SK-N-SH treated with all-trans-retinoic acid at 6 μM for 48 hours (cell line): ENCODE measurements around the gene NCL.

Experiments used
- ATAC-seq: fragments of 200-7000 bp; cut with Tn5 transposase; 3 replicates; pipeline ENCODE4 v1.9.1; 2020; ENCODE audit warnings: mild to moderate bottlenecking, moderate library complexity
- ARNTL ChIP-seq: fragments of 450-650 bp; formaldehyde crosslinking; IDR thresholded peaks from 2 replicates; pipeline ENCODE4 v1.5.0; 2020; ENCODE audit warnings: low read depth, mild to moderate bottlenecking, moderate library complexity, borderline replicate concordance
- BACH2 ChIP-seq: fragments of 250-450 bp; sonication (Bioruptor Pico); IDR thresholded peaks from 2 replicates; pipeline ENCODE4 v1.9.0; 2021; ENCODE audit warnings: mild to moderate bottlenecking, borderline replicate concordance
- CSDC2 ChIP-seq: fragments of 250-450 bp; sonication (Bioruptor Pico); IDR thresholded peaks from 2 replicates; pipeline ENCODE4 v1.5.0; 2020; ENCODE audit warnings: mild to moderate bottlenecking, moderate library complexity
- ESRRG ChIP-seq: fragments of 250-450 bp; sonication (Bioruptor Pico); IDR thresholded peaks from 2 replicates; pipeline ENCODE4 v1.6.1; 2021; ENCODE audit warnings: mild to moderate bottlenecking
- GLIS3 ChIP-seq: fragments of 250-450 bp; sonication (Bioruptor Pico); IDR thresholded peaks from 2 replicates; pipeline ENCODE4 v1.5.0; 2020; ENCODE audit warnings: mild to moderate bottlenecking, moderate library complexity
- ISL1 ChIP-seq: fragments of 250-450 bp; sonication (Bioruptor Pico); IDR thresholded peaks from 2 replicates; pipeline ENCODE4 v2.1.2; 2022; ENCODE audit warnings: mild to moderate bottlenecking, moderate library complexity
- OSR1 ChIP-seq: fragments of 250-450 bp; sonication (Bioruptor Pico); IDR thresholded peaks from 2 replicates; pipeline ENCODE4 v1.8.0; 2022; ENCODE audit warnings: moderate library complexity, mild to moderate bottlenecking, inconsistent platforms
- PPARA ChIP-seq: fragments of 250-450 bp; sonication (Bioruptor Pico); IDR thresholded peaks from 2 replicates; pipeline ENCODE4 v1.5.0; 2020; ENCODE audit warnings: mild to moderate bottlenecking, borderline replicate concordance
- RARB ChIP-seq: fragments of 250-450 bp; sonication (Bioruptor Pico); IDR thresholded peaks from 2 replicates; pipeline ENCODE4 v1.8.0; 2021; ENCODE audit warnings: mild to moderate bottlenecking, moderate library complexity
- SNAI2 ChIP-seq: fragments of 250-450 bp; sonication (Bioruptor Pico); IDR thresholded peaks from 2 replicates; pipeline ENCODE4 v1.5.0; 2020; ENCODE audit warnings: mild to moderate bottlenecking, moderate library complexity
- TCF4 ChIP-seq: fragments of 250-450 bp; sonication (Bioruptor Pico); IDR thresholded peaks from 2 replicates; pipeline ENCODE4 v1.8.0; 2021; ENCODE audit warnings: mild to moderate bottlenecking, moderate library complexity, borderline replicate concordance
- TOX ChIP-seq: fragments of 250-450 bp; sonication (Bioruptor Pico); IDR thresholded peaks from 2 replicates; pipeline ENCODE4 v1.8.0; 2021; ENCODE audit warnings: mild to moderate bottlenecking, moderate library complexity, borderline replicate concordance
- ZC3H10 ChIP-seq: fragments of 250-450 bp; sonication (Bioruptor Pico); IDR thresholded peaks from 2 replicates; pipeline ENCODE4 v1.5.1; 2021; ENCODE audit warnings: mild to moderate bottlenecking, moderate library complexity
- ZFP30 ChIP-seq: fragments of 450-650 bp; formaldehyde crosslinking; IDR thresholded peaks from 2 replicates; pipeline ENCODE4 v1.5.0; 2022; ENCODE audit warnings: mild to moderate bottlenecking, moderate library complexity
- ZNF565 ChIP-seq: fragments of 450-650 bp; formaldehyde crosslinking; conservative IDR thresholded peaks from 2 replicates; pipeline ENCODE4 v1.5.0; 2020; ENCODE audit warnings: low read depth, mild to moderate bottlenecking, moderate library complexity
- ZNF8 ChIP-seq: fragments of 450-650 bp; formaldehyde crosslinking; IDR thresholded peaks from 2 replicates; pipeline ENCODE4 v1.5.0; 2020; ENCODE audit warnings: mild to moderate bottlenecking, moderate library complexity
- TF ChIP-seq, protein P1 (sequence below): fragments of 250-450 bp; sonication (Bioruptor Pico); IDR thresholded peaks from 2 replicates; pipeline ENCODE4 v1.5.1; 2020; ENCODE audit warnings: low read depth, mild to moderate bottlenecking, moderate library complexity
- TF ChIP-seq, protein P2 (sequence below): fragments of 250-450 bp; sonication (Bioruptor Pico); IDR thresholded peaks from 2 replicates; pipeline ENCODE4 v1.5.0; 2020; ENCODE audit warnings: mild to moderate bottlenecking, moderate library complexity
- TF ChIP-seq, protein P3 (sequence below): fragments of 250-450 bp; sonication (Bioruptor Pico); IDR thresholded peaks from 2 replicates; pipeline ENCODE4 v1.5.1; 2021; ENCODE audit warnings: mild to moderate bottlenecking, moderate library complexity
- TF ChIP-seq, protein P4 (sequence below): fragments of 250-450 bp; sonication (Bioruptor Pico); IDR thresholded peaks from 2 replicates; pipeline ENCODE4 v1.8.0; 2020; ENCODE audit warnings: mild to moderate bottlenecking, moderate library complexity, borderline replicate concordance
- TF ChIP-seq, protein P5 (sequence below): fragments of 250-450 bp; sonication (Bioruptor Pico); IDR thresholded peaks from 2 replicates; pipeline ENCODE4 v1.8.0; 2021; ENCODE audit warnings: low read depth, mild to moderate bottlenecking, moderate library complexity, borderline replicate concordance

The NCL gene

DNA sequence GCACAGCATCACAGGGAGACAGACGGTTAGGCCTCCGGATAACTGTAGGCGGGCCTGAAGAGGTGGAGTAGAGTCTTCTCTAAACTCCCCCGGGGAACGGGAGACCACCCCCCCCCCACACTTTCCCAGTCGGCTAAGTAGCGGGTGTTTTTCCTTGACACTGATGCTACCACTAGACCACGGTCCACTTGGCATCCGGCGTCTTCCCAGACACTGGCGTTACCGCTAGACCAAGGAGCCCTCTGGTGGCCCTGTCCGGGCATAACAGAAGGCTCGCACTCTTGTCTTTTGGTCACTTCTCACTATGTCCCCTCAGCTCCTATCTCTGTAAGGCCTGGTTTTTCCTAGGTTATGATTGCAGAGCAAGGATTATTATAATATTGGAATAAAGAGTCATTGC, 25.7 kb upstream of the NCL start:
- no peak for ATAC-seq
- TF ChIP-seq TOX (CRISPR knock-in tag): no peak

DNA sequence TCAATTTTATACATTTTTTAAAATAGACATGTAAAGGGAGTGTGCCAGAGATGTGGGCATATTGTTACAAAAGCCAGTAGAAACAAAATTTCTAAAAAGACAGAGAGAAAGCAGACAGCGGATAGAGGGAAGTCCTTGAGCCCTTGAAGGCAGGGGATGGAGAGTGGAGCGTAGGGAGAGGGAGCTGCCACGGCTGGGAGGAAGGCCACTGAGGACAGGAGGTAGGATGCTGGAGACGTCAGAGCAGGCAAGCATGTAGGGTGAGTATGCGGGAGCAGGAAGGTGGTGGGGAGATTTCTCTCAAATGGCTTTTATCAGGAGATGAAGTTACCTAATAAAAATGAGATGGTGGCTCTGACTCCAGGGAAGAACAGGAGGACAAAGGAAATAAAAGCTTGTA, 24.0 kb upstream of the NCL start:
- no peak for TF ChIP-seq RARB (CRISPR knock-in tag)
- ATAC-seq: no peak

DNA sequence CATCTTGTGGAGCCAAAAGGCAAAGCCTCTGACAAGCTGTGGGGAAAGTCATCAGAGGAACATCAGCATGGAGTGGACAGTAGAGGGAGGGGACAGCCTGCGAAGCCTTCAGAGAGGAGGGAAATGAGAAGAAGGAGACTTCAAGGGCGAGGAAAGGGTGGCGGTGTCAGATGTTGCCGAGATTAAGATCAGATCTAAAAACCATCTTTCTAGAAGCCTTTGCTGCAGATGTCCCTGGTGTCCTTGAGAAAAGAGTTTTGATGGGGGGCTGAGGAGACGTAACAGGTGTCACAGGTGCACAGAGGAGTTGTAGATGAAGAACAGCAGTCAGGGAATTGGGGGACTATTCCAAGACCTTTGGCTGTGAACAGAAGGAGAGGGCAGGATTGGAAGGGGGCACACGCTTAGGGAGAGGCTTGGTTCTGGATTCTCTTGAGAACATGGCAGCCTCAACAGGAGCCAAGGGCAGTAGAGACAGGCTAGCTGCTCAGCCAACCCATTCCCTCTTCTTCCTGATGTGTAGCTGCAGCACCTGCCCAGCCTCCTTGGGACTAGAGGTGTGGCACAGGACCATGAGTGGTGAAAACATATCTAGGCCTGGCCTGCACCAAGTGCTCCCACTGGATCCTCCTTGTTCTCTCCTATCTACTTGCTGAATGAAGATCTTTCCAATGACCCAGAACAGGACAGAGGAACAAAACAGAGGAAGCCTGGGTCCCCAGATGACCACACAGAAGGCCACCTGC, 22.7 kb upstream of the NCL start:
- ATAC-seq: no peak
- no peak for TF ChIP-seq SNAI2
- no peak for TF ChIP-seq BACH2 (CRISPR knock-in tag)
- TF ChIP-seq, protein P1, sequence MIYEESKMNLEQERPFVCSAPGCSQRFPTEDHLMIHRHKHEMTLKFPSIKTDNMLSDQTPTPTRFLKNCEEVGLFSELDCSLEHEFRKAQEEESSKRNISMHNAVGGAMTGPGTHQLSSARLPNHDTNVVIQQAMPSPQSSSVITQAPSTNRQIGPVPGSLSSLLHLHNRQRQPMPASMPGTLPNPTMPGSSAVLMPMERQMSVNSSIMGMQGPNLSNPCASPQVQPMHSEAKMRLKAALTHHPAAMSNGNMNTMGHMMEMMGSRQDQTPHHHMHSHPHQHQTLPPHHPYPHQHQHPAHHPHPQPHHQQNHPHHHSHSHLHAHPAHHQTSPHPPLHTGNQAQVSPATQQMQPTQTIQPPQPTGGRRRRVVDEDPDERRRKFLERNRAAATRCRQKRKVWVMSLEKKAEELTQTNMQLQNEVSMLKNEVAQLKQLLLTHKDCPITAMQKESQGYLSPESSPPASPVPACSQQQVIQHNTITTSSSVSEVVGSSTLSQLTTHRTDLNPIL: no peak
- TF ChIP-seq ZC3H10: no peak
- TF ChIP-seq ZNF8 (CRISPR knock-in tag): no peak
- TF ChIP-seq PPARA (CRISPR knock-in tag): no peak
- no peak for TF ChIP-seq TOX (CRISPR knock-in tag)
- TF ChIP-seq, protein P2, sequence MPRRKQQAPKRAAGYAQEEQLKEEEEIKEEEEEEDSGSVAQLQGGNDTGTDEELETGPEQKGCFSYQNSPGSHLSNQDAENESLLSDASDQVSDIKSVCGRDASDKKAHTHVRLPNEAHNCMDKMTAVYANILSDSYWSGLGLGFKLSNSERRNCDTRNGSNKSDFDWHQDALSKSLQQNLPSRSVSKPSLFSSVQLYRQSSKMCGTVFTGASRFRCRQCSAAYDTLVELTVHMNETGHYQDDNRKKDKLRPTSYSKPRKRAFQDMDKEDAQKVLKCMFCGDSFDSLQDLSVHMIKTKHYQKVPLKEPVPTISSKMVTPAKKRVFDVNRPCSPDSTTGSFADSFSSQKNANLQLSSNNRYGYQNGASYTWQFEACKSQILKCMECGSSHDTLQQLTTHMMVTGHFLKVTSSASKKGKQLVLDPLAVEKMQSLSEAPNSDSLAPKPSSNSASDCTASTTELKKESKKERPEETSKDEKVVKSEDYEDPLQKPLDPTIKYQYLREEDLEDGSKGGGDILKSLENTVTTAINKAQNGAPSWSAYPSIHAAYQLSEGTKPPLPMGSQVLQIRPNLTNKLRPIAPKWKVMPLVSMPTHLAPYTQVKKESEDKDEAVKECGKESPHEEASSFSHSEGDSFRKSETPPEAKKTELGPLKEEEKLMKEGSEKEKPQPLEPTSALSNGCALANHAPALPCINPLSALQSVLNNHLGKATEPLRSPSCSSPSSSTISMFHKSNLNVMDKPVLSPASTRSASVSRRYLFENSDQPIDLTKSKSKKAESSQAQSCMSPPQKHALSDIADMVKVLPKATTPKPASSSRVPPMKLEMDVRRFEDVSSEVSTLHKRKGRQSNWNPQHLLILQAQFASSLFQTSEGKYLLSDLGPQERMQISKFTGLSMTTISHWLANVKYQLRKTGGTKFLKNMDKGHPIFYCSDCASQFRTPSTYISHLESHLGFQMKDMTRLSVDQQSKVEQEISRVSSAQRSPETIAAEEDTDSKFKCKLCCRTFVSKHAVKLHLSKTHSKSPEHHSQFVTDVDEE: no peak

DNA sequence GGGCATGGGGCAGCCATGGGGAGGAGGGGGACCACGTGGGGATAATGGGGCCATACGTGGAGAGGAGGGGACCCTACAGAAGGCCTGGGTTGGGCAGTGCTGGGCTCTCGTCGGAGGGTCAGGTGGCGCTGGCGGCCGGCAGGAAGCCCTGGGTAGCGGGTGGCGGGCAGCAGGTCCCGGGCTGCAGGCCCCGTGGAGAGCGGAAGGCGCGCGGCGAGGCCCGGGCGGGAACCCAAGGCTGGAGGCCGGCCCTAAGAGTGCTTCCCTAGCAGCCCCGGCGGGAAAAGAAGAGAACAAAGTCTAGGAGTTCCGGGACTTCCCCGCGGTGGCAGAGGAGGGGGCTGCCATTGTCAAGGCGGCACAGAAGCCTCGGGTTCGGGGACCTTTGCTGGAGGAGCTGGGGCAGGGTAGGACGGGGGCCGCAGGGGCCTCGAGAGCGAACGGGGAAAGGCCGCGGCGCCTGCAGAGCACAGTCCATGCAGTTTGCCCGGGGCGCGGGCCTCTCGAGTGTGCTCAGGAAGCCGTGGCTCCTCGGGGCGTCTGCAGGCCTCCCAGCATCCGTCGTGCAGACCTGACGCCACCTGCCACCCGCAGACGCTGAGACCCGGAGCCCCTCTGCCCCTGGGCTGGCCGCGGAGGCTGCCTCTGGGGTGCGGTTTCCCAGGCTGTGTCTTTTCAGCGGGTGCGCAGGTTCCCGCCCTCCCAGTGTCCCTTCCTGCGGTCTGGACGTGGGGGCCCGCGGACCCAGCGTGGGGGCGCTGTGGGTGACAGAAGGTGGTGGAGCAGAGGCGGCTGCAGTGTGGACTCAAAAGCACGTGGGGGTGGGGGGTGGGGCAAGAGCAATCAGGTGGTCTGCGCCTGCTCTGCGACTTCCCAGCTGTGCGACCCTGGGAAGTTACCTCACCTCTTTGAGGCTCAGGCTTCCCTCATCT, 19.4 kb upstream of the NCL start:
- TF ChIP-seq PPARA (CRISPR knock-in tag) (no peak), ZNF8 (CRISPR knock-in tag) (no peak), TOX (CRISPR knock-in tag) (no peak), GLIS3 (CRISPR knock-in tag) (no peak), SNAI2 (no peak), ESRRG (CRISPR knock-in tag) (no peak), OSR1 (CRISPR knock-in tag) (no peak), ARNTL (CRISPR knock-in tag) (no peak), ZC3H10 (no peak), RARB (CRISPR knock-in tag) (no peak), CSDC2 (no peak), ZFP30 (CRISPR knock-in tag) (no peak), TCF4 (no peak), ISL1 (CRISPR knock-in tag) (no peak), ZNF565 (CRISPR knock-in tag) (no peak)
- TF ChIP-seq, protein P3, sequence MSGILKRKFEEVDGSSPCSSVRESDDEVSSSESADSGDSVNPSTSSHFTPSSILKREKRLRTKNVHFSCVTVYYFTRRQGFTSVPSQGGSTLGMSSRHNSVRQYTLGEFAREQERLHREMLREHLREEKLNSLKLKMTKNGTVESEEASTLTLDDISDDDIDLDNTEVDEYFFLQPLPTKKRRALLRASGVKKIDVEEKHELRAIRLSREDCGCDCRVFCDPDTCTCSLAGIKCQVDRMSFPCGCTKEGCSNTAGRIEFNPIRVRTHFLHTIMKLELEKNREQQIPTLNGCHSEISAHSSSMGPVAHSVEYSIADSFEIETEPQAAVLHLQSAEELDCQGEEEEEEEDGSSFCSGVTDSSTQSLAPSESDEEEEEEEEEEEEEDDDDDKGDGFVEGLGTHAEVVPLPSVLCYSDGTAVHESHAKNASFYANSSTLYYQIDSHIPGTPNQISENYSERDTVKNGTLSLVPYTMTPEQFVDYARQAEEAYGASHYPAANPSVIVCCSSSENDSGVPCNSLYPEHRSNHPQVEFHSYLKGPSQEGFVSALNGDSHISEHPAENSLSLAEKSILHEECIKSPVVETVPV: no peak
- TF ChIP-seq, protein P1: no peak
- TF ChIP-seq, protein P4, sequence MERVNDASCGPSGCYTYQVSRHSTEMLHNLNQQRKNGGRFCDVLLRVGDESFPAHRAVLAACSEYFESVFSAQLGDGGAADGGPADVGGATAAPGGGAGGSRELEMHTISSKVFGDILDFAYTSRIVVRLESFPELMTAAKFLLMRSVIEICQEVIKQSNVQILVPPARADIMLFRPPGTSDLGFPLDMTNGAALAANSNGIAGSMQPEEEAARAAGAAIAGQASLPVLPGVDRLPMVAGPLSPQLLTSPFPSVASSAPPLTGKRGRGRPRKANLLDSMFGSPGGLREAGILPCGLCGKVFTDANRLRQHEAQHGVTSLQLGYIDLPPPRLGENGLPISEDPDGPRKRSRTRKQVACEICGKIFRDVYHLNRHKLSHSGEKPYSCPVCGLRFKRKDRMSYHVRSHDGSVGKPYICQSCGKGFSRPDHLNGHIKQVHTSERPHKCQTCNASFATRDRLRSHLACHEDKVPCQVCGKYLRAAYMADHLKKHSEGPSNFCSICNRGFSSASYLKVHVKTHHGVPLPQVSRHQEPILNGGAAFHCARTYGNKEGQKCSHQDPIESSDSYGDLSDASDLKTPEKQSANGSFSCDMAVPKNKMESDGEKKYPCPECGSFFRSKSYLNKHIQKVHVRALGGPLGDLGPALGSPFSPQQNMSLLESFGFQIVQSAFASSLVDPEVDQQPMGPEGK (CRISPR knock-in tag): no peak
- TF ChIP-seq, protein P5, sequence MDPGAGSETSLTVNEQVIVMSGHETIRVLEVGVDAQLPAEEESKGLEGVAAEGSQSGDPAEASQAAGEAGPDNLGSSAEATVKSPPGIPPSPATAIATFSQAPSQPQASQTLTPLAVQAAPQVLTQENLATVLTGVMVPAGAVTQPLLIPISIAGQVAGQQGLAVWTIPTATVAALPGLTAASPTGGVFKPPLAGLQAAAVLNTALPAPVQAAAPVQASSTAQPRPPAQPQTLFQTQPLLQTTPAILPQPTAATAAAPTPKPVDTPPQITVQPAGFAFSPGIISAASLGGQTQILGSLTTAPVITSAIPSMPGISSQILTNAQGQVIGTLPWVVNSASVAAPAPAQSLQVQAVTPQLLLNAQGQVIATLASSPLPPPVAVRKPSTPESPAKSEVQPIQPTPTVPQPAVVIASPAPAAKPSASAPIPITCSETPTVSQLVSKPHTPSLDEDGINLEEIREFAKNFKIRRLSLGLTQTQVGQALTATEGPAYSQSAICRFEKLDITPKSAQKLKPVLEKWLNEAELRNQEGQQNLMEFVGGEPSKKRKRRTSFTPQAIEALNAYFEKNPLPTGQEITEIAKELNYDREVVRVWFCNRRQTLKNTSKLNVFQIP (CRISPR knock-in tag): no peak
- ATAC-seq: no peak
